H7 (cell line): ENCODE data around the gene LINGO4. TPM values are rescaled to one million over a fixed set of nuclear protein-coding genes. Genes with fewer than 3 reads are reported as not detected.

Source experiments
- DNase-seq: peaks from one replicate; pipeline ENCODE4 v3.0.0; 2012
- H3K27me3 ChIP-seq: 2 replicates; pipeline ENCODE4 v1.6.0; 2011; ENCODE audit warnings: mild to moderate bottlenecking, low read length; ENCODE audit not compliant: control insufficient read depth, insufficient read depth
- H3K36me3 ChIP-seq: replicated peaks from 2 replicates; pipeline ENCODE4 v1.5.1; 2011; ENCODE audit warnings: low read length; ENCODE audit not compliant: control insufficient read depth, insufficient read depth
- H3K4me3 ChIP-seq: 2 replicates; pipeline ENCODE4 v1.5.1; 2011; ENCODE audit warnings: low read depth, mild to moderate bottlenecking, control low read depth, low read length, moderate library complexity; ENCODE audit not compliant: insufficient read depth
- total RNA-seq: library from RNA; depleted of rRNA; stranded (reverse); fragments of >200 nt; shearing (Covaris generic); gene quantifications from 2 replicates; pipeline ENCODE4 v1.2.3, GENCODE V29; 2014

The LINGO4 gene
- total RNA-seq, 1 experiment from 2014 or later = 0.07 TPM

DNA sequence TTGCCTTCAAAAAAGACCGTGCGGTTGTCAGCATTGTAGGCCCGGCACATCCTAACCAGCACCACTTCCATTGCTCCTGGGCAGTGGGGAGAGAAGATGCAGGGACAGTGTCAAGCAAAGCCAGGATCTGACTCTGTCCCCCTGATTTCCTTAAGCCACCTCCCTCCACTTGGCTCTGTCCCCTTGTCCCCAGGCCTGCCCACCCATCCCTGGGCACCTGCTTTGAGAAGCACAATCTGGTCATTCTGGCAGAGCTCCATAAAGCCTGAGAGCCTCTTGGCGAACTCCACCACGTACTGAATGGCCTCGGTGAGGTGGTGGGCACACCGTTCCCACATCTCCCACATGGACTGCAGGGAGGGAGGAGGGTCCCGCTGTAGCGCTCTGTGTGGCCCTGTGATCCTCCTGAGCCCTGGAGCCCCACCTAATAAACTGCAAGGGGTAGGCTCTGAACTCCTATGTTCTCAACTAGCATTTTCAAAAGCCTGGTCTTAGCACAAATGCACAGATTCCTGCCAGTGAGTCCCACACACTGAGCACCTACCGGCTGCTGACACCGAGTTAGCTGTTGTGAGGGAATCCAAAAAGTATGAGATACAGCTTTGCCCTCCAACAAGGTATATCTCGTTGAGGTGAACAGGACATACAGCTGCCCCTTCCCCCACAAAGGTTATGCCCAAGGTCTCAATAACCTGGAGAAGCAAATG, 8.2 kb upstream of the LINGO4 start:
- Histone ChIP-seq H3K27me3 (no peaks in the 10 kb centered on the region; the same call in 1 of the 2 replicates), H3K36me3 (no peaks in the 10 kb centered on the region), H3K4me3 (no peak overlapping the region)
- DNase-seq = no peak

DNA sequence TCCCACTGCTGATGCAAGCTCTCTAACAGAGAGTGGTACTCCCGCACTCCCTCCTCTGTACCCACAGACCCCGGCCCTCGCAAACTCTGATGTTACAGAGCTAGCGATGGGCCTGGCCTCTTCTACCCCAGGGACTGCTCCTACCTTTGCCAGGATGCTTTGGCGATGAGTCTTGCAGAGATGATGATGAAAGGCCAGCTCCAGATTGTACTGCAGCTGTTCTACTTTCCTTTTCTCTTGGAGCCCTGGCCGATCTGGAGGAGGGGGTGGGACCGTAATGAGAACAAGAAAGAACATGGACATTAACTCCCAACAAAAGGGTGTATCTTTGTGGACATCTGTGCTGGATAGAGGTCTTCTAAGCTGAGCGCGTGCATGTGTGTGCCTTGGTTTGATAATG, 6.0 kb upstream of the LINGO4 start:
- Histone ChIP-seq H3K4me3 (no peak overlapping the region), H3K27me3 (no peaks in the 10 kb centered on the region; the same call in 1 of the 2 replicates), H3K36me3 (no peaks in the 10 kb centered on the region)
- DNase-seq = no peak

DNA sequence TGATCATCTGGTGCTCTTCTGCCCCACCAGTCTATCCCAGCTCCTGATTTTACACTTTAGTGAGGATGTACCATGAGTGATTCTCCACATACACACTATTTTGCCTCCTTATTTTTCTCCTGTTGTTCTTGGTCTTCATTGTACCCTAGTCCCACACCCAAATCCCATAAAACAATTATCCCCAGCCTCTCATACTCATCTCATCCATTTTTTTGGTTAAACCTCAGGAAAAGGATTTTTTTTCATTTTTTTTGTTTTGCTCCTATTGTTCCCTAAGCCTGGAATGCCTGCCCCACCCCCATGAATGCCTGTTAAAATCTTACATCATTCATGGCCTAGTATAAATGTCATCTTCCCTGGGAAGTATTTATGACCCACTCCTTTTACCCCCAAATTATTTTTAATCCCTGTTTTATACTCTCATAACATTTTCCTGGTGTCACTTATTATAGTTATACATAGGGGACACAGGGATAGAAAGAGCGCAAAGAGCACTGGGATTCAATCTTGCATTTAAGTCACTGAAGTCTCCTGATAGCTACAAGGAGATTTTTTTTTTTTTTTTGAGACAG, 4.9 kb upstream of the LINGO4 start:
- Histone ChIP-seq H3K27me3 (no peaks in the 10 kb centered on the region; the same call in 1 of the 2 replicates), H3K4me3 (no peak overlapping the region), H3K36me3 (no peaks in the 10 kb centered on the region)
- DNase-seq = no peak

DNA sequence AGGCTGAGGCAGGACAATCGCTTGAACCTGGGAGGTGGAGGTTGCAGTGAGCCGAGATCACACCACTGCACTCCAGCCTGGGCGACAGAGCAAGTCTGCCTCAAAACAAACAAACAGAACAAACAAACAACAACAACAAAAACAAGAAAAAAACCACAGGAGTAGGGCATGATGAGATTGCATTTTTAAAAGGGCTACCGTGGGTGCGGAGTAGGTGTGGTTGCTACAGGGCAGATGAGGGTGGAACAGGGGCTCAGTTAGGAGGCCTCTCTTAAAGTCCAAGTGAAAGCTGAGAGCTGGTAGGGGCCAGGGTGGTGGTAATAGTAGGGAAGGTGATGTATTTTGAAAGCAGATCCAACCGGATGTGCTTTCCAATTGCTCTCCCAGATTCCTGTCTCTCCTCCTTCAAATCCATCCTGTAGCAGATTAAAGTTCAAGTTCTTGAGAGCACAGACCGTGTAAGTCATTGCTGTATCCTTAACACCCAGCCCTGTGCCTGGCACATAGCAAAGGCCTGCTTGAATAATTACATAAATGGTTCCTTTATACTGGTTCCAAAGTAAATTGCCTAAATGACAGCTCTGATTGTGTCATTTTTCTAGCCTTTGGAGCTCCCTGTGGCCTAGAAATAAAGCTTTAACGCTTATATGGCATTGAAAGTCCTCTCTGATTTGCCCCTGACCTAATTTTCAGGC, 4.2 kb upstream of the LINGO4 start:
- no peaks in the 10 kb centered on the region; the same call in 1 of the 2 replicates for H3K27me3 ChIP-seq
- H3K36me3 ChIP-seq = no peaks in the 10 kb centered on the region
- H3K4me3 ChIP-seq = no peak overlapping the region
- DNase-seq = no peak

DNA sequence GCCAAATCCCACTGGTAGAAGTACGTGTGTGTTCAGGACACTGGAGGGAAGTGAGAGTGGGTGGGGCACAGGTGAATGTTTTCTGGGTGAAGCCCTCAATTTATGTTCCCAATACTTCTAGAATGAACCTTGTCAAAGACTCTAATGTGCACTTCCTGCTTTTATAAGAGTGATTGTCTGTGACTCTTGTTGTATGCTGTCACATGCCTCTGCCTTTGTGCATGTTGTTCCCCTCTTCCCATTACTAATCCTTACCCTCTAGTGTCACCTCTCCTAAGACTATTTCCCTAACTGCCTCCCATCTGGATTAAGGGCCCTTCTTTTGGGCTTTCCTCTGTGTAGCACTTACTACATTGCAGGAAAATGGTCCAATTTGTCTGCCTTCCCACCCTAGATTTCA, 2.5 kb upstream of the LINGO4 start:
- Histone ChIP-seq H3K36me3 (no peaks in the 10 kb centered on the region), H3K4me3 (no peak overlapping the region), H3K27me3 (no peaks in the 10 kb centered on the region; the same call in 1 of the 2 replicates)
- DNase-seq = no peak

DNA sequence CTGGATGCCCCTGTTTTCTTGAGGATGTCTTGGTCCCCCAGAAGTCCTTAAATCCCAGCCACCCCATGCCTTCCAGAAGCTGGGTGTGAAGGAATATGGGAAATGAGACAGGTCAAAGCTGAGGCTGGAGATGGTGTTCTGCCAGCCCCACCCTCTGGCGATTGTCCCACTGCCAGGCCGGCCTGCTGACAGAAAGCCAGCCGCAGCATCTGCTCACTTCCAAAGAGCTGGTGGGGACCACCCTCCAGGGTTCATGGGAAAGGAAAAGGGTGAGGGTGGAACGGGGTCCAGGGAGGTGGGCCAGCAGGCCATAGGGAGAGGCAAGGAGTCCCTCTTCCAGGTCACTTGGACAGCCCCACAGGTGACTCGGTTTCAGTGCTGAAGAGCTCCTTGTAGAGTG, 1.9 kb upstream of the LINGO4 start:
- H3K36me3 ChIP-seq = no peaks in the 10 kb centered on the region
- DNase-seq = no peak
- H3K4me3 ChIP-seq = no peak overlapping the region
- H3K27me3 ChIP-seq = no peaks in the 10 kb centered on the region; the same call in 1 of the 2 replicates

DNA sequence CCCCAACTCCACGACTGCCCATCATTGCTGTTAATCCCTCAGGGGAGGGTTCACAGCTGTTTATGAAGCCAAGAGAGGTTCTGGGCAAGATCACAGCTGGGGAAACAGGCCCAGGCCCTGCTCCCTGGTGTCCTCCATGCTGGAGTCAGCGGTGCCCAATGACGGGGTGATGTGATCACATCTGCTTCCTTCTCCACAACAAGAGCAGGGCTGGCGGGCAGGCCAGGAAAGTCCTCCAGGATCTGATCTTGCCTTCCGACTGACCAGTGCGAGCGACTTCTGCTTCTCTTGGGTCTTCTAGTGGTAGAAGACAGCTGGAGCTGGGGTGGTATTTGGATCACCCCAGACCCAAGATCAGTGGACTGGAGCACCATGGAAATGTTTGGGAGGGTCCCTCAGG, 951 bp upstream of the LINGO4 start:
- Histone ChIP-seq H3K36me3 (no peaks in the 10 kb centered on the region), H3K4me3 (no peak overlapping the region), H3K27me3 (no peaks in the 10 kb centered on the region; the same call in 1 of the 2 replicates)
- no peak for DNase-seq

DNA sequence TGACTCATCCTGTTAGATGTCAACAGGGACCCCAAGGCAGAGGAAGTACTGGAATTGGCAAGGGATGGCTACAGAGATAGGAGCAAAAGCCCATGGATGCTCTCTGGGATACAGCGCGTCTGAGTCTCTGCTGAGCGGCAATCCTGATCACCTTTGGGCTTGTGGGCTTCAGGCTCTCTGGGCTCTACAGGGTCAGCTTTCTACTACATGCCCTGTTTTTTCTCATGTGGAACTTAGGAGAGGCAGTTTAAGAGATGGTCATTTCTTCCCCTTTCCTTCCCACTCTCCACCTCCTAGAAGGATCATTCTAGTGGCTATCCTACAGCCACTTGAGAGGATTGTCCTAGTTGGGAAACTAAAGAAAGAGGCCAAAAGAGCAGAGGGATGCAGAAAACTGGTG, 1.3 kb downstream of the LINGO4 start:
- H3K27me3 ChIP-seq = peaks cover 7% of the 10 kb centered on the region; the same call in 1 of the 2 replicates
- no peaks in the 10 kb centered on the region for H3K36me3 ChIP-seq
- H3K4me3 ChIP-seq = no peak overlapping the region
- no peak for DNase-seq

DNA sequence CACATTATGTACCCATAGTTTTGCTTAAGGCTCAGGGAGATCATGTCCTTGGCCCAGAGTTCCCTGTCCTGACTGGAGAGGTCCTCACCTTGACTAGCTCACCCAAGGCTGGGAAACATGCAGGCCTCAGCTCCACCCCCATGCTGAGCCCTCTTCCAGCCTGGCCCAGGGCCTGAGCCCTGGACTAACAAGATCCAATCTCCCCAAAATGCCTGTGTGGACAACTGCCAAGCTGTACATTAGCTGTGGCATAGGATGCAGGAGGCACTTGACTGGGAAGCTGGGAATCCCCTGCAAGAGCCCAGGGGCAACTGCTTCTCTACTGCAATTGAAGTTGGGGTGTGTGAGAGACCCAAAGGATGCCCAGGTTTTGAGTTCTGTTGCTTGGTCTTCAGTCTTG, 2.1 kb downstream of the LINGO4 start:
- Histone ChIP-seq H3K27me3 (peaks cover 11% of the 10 kb centered on the region; the same call in 1 of the 2 replicates), H3K4me3 (no peak overlapping the region), H3K36me3 (no peaks in the 10 kb centered on the region)
- peak; percentile 6 for DNase-seq

DNA sequence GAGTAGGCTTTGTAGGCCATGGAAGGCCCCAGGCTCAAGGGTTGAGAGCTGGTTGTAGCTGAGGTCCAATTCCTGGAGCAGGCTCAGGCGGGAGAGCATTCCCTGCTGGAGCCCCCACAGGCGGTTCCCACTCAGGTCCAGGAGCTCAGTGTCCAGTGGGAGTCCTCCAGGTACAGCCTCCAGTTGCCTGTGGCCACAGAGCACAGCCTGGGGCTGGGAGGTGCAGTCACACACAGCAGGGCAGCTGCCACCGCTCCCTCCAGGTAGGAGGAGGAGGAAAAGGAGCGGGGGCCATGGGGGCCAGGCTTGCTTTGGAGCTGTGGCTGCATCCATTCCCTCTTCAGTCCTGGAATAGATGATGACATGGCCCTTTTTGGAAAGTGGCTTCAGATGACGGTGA, 2.8 kb downstream of the LINGO4 start:
- Histone ChIP-seq H3K27me3 (peaks cover 11% of the 10 kb centered on the region; the same call in 1 of the 2 replicates), H3K4me3 (no peak overlapping the region), H3K36me3 (no peaks in the 10 kb centered on the region)
- DNase-seq = peak; percentile 7

DNA sequence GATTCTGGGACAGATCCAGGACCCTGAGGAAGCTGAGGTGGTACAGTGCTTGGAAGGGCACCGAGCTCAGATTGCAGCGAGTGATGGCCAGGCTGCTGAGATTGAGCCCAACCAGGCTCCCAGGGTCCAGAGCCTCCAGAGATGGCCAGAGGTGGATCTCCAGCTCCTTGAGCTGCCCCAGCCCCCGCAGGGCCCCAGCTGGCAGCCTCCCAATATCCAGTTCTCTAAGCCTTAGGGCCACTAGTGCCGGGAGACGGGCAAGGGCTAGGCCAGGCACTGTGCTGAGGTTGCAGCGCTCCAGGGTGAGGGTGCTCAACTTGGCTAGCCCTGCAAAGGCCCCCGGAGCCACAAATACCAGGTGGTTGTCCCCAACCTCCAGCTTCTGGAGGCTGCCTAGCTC, 3.4 kb downstream of the LINGO4 start:
- Histone ChIP-seq H3K36me3 (no peaks in the 10 kb centered on the region), H3K4me3 (no peak overlapping the region), H3K27me3 (peaks cover 11% of the 10 kb centered on the region; the same call in 1 of the 2 replicates)
- DNase-seq = peak; percentile 18

DNA sequence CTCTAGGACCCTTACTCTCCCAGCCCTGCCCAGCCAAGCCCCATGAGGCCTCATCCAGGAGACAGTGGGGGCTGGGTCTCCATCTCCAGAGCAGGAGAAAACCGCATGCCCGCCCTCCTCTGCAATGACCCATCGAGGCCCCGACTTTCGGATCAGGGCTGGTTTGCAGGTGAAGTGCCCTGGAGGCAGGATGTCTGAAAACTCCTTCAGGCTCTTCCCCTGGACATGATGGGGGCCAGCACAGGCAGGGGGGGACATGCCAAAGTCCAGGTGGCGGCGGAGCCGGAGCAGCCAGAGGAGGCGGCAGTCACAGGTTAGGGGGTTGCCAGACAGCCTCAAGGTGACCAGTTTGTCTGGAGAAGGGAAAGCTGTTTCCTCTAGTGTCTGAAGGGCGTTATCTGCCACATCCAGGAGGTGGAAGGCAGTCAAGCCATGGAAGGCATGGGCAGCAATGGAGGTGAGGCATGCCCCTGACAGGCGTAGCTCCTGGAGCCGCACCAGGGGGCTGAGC, 3.9 kb downstream of the LINGO4 start:
- peaks cover 12% of the 10 kb centered on the region; the same call in 1 of the 2 replicates for H3K27me3 ChIP-seq
- H3K36me3 ChIP-seq = no peaks in the 10 kb centered on the region
- no peak overlapping the region for H3K4me3 ChIP-seq
- peak; percentile 17 for DNase-seq

DNA sequence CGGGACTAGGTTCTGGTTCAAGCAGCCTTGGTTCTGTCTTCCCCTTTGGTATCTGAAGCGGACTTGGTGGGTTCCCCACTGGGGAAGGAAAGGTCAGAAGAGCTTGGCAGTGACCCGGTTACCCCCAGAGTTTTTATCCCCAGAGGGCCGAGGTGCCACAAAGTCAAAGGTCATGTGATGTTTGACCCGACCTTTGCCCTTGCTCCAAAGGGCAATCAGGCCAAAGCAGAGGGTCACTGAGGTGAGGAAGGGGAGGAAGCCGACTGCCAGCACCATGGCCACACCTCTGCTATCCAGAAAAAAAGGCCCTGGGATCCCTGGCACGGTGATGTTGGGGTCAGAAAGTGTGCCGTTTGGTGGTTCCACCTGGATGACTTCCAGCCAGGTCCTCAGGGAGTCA, 4.4 kb downstream of the LINGO4 start:
- no peaks in the 10 kb centered on the region for H3K36me3 ChIP-seq
- DNase-seq = no peak
- peaks cover 16% of the 10 kb centered on the region; the same call in 1 of the 2 replicates for H3K27me3 ChIP-seq
- no peak overlapping the region for H3K4me3 ChIP-seq

DNA sequence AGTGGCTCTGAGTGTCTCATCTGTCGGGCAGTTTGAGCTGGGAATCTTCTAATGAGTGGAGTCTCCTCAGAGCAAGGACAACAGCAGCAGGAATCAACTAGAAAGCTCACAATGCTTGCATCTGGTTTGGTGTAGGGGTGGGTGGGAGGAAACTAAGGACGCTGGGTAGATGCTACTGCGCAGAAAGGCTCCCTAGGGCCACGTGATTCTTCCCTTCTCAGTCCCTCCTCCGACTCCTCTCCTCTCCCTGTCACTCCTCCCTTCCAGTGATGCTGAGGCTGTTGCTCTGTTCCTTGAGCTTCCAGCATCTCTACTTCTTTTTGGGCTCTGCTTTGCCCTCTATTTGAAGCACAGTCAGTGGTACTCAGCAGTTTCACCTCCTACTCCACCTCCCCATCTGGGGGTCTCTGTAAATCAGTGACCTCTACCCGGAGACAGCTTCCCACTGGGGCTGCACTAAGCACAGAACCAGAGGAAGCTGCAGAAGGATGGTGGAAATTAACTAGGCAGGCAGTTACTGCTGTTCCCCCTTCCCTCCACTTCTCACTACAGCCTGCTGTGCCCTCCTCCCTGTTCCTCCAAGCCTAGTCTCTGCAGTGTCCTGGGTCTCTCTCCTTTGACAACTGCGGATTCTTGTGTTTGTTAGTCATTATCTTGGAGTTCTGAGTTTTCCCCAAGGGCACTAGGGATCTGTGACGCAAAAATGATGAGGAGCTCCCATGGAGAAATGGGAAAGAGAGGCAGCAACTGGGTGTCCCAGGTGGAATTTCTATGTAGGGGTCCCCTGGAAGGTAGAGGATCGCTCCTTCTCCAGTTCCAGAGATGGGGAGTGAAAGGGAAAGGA, 5.8 kb downstream of the LINGO4 start:
- Histone ChIP-seq H3K27me3 (peaks cover 16% of the 10 kb centered on the region; the same call in 1 of the 2 replicates), H3K36me3 (no peaks in the 10 kb centered on the region), H3K4me3 (no peak overlapping the region)
- DNase-seq = peak; percentile 56
